HL-60/S4 treated with phorbol 12-myristate 13-acetate at 8.2 ng/mL for 4 days and 3 days (cell line): Measurements from ENCODE around the gene SLC28A2.
"Not testable (repeated sequence)": the region's sequence is repeated elsewhere in the genome, so short reads cannot be mapped to it uniquely, and the experiment has no call there.

Experiments used
- in situ Hi-C: fragments of 300-500 bp; cut with MboI; formaldehyde crosslinking; loops from 2 replicates; pipeline ENCODE4 v1.15.0; 2022; ENCODE audit warnings: low sequenced_read_pairs

Gene SLC28A2

DNA sequence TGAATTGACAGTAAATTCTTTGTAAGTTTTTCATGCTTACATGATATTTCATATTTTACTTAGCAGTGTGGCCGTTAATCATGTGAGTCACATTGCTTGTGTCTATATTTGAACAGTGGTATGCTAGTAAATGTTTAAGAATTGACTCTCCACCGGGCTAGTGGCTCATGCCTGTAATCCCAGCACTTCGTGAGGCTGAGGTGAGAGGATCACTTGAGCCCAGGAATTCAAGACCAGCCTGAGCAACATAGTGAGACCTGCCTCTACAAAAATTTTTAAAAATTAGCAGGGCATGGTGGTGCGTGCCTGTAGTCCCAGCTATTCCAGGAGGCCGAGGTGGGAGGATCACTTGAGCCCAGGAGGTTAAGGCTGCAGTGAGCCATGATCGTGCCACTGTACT is 2.8 kb downstream of the SLC28A2 start:
- in situ Hi-C loops, result not testable (repeated sequence)

DNA sequence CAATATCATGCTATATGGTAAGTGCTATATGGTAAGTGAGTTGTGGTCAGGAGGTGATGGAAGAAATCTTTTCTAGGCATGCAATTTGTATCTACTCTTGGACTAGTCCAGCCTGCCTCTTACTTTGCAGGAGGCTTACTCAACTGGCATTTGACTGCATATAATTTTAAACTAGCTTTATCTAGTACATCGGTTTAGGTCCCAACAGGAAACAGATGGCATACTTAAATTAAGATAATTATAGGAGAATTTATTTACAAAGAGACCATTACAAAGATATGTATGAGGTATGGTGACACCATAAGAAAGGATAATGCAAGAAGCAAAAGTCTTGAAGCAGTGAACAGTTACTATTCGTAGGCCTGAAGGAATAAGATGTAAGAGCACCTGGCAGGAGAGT is 7.8 kb downstream of the SLC28A2 start:
- in situ Hi-C loops, result no loop called here

DNA sequence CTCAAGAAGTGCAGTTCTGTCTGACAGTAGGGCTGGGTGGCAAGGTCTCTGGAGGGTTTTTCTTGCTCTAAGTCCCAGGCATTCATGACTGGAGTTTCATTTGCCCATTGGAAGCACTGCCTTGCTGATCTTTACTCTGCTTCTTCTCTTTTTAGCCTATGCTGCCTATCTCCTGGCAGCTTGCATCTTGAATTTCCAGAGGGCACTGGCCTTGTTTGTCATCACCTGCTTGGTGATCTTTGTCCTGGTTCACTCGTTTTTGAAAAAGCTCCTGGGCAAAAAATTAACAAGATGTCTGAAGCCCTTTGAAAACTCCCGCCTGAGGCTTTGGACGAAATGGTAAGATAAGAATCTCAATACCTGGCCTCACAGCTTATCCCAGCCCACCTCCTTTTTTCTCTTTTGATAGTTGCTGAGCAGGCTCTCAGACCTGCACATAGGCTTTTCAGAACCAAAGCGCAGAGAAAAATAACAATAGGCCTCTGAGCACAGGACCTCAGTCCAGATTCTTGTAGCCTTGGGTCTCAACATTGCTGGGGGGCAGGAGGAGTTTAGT is 10.9 kb downstream of the SLC28A2 start:
- in situ Hi-C loops, result no loop called here

DNA sequence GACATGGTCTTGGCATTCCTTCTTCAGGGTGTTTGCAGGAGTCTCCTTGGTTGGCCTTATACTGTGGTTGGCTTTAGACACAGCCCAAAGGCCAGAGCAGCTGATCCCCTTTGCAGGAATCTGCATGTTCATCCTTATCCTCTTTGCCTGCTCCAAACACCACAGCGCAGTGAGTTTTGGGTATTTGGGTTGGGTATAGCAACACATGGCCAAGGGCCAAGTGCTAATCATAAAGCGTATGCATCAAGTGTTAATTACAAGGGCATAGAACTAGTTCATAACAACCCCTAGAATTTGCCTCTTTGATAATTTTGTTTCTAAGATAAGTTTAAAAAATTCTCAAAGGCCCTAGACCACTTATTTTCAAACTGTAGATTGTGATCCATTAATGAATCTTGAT is 11.8 kb downstream of the SLC28A2 start:
- in situ Hi-C loops, result no loop called here

DNA sequence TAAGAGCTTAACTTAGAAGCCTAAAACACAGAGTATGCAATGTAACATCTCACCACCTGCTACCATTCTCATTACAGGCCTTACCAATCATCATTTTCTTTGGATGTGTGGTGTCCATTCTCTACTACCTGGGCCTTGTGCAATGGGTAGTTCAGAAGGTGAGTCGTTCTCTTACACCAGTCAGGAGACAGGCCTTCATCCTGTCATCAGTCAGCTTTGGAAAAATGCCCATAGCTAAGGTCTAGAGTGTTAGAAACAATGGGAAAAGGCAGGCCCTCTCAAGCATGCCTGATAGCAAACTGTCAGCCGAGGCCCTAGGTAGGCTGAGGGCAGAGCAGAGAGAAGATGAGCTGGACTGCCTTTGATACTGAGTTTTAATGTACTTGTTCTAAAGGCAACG is 13.5 kb downstream of the SLC28A2 start:
- in situ Hi-C loops, result no loop called here

- in situ Hi-C loops, result no loop called here
These were observed 16.1 kb downstream of the SLC28A2 start for GRCh38 chr15:45268135-45268534.

GRCh38 chr15:45274636-45275380 is 22.8 kb downstream of the SLC28A2 start:
- in situ Hi-C loops, result no loop called here

GRCh38 chr15:45276831-45277230 is 24.8 kb downstream of the SLC28A2 start:
- in situ Hi-C loops, result no loop called here

GRCh38 chr15:45279024-45279698 is 27.1 kb downstream of the SLC28A2 start:
- in situ Hi-C loops, result no loop called here

- in situ Hi-C loops, result no loop called here
These were observed 33.4 kb downstream of the SLC28A2 start for GRCh38 chr15:45285413-45285812.

DNA sequence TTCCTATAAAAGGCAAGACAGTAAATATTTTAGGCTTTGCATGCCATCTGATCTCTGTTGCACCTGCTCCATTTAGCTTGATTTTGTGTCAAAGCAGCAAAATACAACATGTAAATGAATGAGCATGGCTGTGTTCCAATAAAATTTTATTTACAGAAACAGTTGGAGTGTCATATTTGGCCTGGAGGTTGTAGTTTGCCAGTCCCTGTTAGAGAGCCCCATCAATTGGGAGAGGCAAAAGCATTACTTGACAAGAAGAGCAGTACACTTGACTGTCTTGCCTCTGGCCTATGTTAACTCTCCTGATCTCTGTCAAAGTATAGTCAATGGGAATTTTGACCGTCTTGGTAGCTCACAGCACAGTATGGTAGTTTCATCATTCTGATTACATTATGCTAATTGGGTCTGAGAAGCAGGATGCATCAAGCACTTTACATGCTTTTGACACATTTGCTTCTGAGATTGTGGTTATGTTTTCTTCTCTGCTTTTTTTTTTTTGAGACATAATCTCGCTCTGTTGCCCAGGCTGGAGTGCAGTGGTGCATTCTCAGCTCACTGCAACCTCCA is 35.4 kb downstream of the SLC28A2 start:
- in situ Hi-C loops, result no loop called here

DNA sequence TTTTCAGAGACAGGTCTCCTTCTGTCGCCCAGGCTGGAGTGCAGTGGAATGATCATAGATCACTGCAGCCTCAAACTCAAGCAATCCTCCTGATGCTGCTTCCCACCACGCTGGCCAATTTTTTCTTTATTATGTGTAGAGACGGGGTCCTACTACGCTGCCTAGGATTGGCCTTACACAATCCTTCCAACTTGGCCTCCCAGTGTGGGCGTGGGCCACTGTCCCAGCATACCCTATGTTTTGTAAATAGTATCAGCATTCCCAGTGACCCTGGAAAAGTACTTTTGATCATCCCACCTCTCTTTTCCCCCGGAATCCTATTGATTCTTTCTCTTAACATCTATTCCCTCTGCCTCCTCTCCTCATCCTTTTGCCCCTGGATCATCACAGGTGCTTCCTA is 36.9 kb downstream of the SLC28A2 start:
- in situ Hi-C loops, result no loop called here

DNA sequence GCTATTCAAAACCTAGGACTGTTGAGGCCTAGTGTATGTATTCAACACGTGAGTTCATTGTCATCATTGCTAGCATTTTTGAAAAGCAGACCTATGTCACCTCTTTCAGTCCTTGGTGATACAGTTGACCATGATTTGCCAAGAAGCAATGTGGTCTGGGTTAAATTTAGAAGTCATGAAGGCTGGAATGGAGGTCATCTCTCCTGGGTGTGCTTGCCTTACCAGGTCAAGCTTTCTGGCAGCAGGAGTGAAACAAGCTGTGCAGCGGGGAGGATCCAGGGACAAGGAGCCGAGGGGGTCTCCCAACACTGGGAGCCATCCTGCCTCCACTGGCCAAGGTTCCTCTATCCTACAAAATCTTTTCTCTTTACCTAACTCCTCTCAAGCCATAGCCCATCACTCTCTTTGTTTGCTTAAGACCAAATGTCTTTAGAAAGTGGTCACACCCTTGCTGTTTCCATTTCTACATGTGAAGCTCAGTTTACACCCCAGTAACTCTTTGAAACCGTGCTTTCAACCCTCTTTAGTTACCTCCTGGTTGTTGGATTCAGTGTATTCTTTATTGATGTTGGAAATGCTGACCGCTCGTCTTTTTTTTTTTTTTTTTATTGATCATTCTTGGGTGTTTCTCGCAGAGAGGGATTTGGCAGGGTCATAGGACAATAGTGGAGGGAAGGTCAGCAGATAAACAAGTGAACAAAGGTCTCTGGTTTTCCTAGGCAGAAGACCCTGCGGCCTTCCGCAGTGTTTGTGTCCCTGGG is 40.0 kb downstream of the SLC28A2 start:
- in situ Hi-C loops, result no loop called here

GRCh38 chr15:45293326-45293725 is 41.3 kb downstream of the SLC28A2 start:
- in situ Hi-C loops, result not testable (repeated sequence)

DNA sequence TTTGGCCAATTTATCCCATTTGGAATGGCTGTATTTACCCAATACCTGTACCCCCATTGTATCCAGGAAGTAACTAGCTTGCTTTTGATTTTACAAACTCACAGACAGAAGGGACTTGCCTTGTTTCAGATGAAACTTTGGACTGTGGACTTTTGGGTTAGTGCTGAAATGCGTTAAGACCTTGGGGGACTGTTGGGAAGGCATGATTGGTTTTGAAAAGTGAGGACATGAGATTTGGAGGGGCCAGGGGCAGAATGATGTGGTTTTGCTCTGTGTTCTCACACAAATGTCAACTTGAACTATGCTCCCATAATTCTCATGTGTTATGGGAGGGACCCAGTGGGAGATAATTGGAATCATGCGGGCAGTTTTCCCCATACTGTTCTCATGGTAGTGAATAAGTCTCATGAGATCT is 46.9 kb downstream of the SLC28A2 start:
- in situ Hi-C loops, result not testable (repeated sequence)

DNA sequence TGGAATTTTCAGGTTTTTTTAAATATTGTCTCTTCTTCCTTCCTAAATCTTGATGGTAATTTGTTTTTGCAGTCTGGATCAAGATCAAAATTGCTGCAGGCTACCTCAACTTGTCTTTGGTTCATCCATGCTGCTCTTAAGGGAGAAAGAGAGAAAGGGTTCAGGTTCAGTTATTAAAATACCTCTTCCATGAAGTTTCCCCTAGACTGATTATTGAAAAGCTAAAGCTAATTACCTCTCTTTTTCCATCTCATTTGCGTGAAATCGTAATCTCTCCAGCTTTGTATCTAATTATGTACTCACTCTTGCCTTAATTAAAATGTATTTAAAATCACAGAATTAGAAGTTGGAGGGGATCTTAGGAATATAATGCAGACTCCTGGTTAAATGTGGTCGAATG is 52.7 kb downstream of the SLC28A2 start:
- in situ Hi-C loops, result no loop called here

GRCh38 chr15:45306105-45306504 is 54.1 kb downstream of the SLC28A2 start:
- in situ Hi-C loops, result no loop called here

GRCh38 chr15:45307230-45307924 is 55.3 kb downstream of the SLC28A2 start:
- in situ Hi-C loops, result no loop called here

DNA sequence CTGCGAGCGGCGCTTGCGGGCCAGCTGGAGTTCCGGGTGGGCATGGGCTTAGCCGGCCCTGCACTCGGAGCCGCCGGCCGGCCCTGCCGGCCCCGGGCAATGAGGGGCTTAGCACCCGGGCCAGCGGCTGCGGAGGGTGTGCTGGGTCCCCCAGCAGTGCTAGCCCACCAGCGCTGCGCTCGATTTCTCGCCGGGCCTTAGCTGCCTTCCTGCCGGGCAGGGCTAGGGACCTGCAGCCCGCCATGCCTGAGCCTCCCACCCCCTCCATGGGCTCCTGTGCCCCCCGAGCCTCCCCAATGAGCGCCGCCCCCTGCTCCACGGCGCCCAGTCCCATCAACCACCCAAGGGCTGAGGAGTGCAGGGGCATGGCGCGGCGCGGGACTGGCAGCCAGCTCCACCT is 62.1 kb downstream of the SLC28A2 start:
- in situ Hi-C loops, result not testable (repeated sequence)

- in situ Hi-C loops, result no loop called here
These were observed 62.9 kb downstream of the SLC28A2 start for GRCh38 chr15:45314960-45315359.
